CD1c-positive myeloid dendritic cell (primary cell): ENCODE measurements around the gene ATP10A.
"Not testable (repeated sequence)": the region's sequence is repeated elsewhere in the genome, so short reads cannot be mapped to it uniquely, and the experiment has no call there.

ENCODE experiments used
- DNase-seq: peaks from one replicate; pipeline ENCODE4 v3.0.0-alpha.2; 2016; ENCODE audit errors: extremely low spot score

ATP10A gene

DNA sequence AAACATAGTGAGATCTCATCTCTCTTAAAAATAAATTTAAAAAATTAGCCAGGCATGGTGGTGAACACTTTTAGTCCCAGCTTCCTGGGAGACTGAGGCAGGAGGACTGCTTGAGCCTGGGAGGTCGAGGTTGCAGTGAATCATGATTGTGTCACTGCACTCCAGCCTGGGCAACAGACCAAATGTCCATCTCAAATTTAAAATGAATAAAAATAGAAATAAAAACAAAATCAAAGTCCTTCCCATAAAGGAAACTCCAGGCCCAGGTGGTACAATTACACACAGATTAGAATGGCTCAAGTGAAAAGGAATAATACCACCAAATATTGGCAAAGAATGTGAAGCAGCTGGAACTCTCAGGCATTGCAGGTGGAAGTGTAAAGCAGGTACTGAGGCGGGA, 19.3 kb upstream of the ATP10A start:
- no peak for DNase-seq

- DNase-seq: not testable (repeated sequence)
These were observed 17.8 kb upstream of the ATP10A start for GRCh38 chr15:25880877-25881276.

DNA sequence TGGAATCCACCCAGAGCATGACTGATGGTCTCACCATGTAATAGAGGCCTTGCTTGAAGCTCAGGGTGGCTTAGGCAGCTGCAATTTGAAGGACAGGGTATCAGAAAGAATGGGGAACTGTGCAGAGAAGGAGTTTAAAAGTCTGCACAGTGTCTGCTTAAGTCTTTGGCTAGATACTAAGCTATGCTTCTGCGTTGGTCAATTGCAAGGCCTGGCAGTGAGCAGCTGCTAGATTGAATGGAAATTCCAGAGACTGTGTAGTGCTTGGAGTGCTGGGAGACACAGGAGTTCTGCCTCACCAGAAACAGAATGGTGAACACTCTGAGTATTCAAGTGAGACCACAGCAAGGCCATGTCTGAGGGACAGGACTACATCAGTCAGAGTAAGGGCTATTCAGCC, 17.3 kb upstream of the ATP10A start:
- no peak for DNase-seq

DNA sequence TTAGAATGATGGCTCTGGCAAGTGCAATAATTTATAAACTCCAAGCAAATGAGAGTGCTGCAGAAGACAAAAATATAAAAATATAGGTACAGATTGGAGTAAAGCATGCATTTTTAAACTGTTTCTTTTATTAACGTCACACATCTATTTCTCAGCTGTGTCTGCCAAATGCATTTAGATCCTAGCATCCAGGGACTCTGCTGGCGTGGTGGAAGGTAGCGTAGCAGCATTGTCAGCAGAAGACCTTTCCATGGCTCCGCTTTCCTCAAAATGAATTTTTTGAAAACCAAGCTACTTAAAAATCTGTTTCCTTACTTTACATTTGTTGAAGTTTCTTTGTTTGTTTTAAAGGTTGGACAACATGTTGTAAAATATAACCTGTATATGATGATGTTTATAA, 16.3 kb upstream of the ATP10A start:
- DNase-seq: no peak

- no peak for DNase-seq
These were observed 14.6 kb upstream of the ATP10A start for GRCh38 chr15:25877681-25878080.

DNA sequence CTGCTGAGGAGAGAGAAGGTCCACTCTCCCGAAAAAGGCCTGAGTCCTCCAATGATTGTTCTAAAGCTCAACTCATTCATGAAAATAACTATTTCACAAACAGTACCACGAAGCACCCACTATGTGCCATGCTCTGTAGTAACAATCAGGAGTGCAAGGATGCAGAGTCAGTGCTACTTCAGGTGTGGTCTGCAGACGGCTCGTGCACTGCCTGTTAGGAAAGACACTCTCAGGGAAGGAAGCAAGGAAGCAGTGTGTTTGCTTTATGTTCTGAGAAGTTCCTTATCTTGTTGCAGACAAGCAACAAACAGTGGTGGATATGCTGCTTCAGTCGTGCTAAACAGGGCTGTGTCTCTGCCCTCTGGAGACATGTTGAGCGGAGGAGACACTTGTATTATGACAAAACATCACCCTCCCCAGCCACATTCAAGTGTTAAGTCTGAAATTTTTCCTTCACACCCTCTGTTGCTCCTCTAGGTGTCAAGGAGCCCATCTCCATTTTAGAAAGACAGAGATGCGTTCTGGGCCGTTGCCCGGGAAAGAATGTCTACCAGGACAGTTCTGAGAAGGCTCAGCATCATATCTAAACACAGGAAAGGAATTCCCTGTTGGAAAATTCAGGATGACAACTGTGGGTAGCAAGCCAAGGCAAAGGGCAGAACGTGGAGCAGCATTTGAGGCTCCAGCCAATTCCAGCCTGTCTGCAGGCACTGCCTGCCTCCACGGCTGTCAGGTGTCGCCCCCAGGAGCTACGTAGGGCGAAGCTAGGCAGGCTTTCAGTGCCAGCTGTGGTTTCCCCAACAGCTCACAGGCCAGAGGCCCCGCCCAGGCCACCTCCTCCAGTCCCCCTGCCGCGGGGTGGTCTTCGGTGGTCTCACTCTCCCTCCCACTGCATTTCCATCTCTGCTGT, 13.4 kb upstream of the ATP10A start:
- no peak for DNase-seq

DNA sequence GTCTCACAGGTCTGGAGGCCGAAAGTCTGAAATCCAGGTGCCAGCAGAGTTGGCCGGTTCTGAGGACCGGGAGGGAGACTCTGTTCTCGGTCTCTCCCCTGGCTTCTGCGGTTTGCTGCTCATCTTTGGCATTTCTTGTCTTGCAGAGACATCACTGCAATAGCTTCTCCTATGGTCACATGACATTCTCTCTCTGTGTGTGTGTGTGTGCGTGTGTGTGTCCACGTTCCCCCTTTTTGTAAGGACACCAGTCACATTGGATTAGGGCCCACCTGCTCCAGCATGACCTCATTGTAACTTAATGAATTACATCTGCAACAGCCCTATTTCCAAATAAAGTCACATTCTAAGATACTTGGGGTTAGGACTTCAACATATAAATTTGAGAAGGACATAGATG, 12.4 kb upstream of the ATP10A start:
- DNase-seq: no peak

DNA sequence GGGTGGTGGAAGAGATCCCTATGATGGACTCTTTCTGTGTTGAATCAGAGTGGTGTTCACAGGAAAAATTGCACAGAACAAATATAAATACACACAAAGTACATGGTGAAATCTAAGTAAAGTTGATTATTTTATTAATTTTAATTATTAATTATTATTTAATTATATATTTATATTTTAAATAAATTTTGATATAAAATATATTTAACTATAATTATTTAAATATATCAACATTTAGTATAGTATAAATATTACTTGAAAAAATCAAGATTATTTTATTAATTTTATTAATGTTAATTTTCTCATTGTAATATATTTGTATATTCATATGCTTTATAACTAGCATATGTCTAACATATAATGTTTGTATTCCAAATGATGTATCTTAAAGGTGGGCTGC, 11.3 kb upstream of the ATP10A start:
- DNase-seq: no peak

- DNase-seq: no peak
These were observed 8.3 kb upstream of the ATP10A start for GRCh38 chr15:25871403-25871802.

GRCh38 chr15:25870938-25871337, 7.8 kb upstream of the ATP10A start:
- no peak for DNase-seq

DNA sequence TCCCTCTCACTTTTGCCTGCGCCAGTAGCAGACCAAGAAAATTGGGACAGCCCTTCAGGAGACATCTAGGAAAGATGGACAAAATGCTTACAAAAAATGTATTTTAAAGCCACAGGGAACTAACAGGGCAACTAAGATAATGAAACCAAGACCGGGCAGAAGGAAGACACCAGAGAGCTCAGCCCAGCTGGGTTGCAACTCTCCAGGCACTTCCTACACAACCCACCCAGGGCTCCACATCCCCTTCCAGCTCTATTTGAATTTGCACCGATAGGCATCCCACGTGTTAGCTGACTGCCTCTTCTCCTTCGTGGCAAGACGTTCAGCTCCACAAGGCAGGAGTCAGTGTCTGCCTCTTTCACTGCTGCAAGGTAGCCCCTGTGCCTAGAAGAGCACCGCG, 6.6 kb upstream of the ATP10A start:
- peak; percentile 66 for DNase-seq

- no peak for DNase-seq
These were observed 3.7 kb upstream of the ATP10A start for GRCh38 chr15:25866874-25867273.

GRCh38 chr15:25866251-25866650, 3.1 kb upstream of the ATP10A start:
- DNase-seq: no peak

- no peak for DNase-seq
These were observed 1.8 kb upstream of the ATP10A start for GRCh38 chr15:25864966-25865365.

- DNase-seq: no peak
These were observed 947 bp upstream of the ATP10A start for GRCh38 chr15:25863968-25864580.

GRCh38 chr15:25862472-25863110, 536 bp downstream of the ATP10A start:
- peak; percentile 24 for DNase-seq

GRCh38 chr15:25862071-25862471, 1.1 kb downstream of the ATP10A start:
- DNase-seq: no peak

- DNase-seq: peak; percentile 24
These were observed 2.0 kb downstream of the ATP10A start for GRCh38 chr15:25860885-25861866.

DNA sequence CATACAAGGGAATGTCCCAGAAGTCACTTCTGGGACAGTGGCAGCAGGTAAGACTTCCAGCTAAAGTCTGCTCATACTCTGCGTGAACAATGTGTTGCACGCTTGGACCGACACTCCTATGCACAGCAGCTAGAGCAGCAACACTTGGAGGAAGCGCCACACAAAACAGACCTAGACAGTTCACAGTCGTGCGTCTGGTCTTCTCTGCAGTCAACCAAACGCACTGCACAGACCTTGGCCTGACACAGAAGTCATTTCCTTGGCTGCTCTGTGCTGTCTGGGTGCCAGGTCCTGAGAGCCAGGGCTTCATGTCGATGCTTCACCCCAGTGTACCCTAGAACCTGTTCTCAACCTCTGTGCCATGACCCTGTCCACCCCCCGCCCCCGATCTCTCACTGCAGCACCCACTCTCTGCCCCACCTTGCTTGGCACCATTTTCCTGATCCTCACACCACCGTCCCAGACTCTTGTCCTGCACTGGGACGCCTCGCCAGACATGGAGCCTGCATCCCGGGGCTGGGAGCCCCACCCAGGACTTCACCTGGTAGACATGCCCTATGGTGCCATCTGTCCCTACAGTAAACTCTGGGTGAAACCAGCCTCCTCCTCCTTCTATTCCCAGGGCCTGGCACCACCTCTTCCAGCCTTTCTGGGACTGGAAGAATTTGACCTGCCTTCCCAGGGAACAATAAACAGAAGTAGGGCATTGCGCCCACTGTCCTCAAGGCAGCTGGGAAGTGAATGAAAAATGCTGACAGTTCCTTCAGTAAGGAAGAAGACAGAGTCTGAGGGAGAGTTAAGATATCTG, 3.1 kb downstream of the ATP10A start:
- DNase-seq: no peak

DNA sequence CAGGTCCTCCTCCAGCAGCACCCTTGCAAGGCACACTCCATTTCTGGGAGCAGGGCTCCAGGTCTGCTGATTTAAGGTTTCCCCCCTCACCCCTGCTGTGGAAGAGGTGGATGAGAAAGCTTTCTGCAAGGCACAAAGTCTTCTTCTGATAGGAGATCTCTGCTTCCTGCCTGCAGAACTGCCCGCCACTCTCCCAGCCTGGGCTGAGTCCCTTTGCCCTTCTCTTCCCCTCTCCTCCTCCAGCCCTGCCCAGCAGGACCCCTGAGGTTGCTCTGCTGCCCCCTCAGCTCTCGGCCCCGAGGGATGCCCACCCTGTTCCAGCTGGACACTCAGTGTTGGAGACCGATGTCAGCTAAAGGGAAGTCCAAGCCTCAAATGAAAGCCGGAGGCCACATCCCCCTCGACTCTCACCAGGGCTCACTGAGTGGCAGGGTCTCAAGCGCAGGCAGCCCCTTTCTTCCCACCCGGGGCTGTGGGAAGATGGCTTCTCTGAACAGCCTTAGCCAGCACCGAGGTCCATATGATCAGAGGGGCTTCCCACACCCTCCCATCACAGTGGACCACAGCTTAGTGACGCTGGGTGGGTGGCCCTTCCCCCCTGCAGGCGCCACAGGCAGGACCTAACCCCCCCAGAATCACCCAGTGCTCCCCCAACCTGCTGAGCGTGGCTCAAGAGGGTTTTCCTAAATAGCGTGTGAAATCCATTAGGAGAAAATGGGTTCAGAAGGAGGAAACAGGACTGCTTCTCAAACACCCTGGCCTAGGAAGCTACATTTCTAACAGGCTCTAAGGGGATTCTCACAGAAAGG, 4.0 kb downstream of the ATP10A start:
- no peak for DNase-seq
